Activated T-cell treated with anti-CD3 and anti-CD28 coated beads, Interleukin-2, amount 50 U/mL, for 24 hours (primary cell): ENCODE measurements around the gene EPHX1.

Experiments used
- DNase-seq: peaks from one replicate; pipeline ENCODE4 v3.0.0-alpha.2; 2020
- H3K27ac Mint-ChIP-seq: 2 replicates; pipeline ENCODE4 v1.8.0; 2020; ENCODE audit warnings: mild to moderate bottlenecking, mixed read lengths
- H3K27me3 Mint-ChIP-seq: 2 replicates; pipeline ENCODE4 v1.8.0; 2020; ENCODE audit warnings: mixed read lengths
- H3K36me3 Mint-ChIP-seq: 2 replicates; pipeline ENCODE4 v1.8.0; 2020; ENCODE audit warnings: low read depth, mixed read lengths
- H3K4me1 Mint-ChIP-seq: 2 replicates; pipeline ENCODE4 v1.8.0; 2020; ENCODE audit warnings: low read depth, mixed read lengths
- H3K4me3 Mint-ChIP-seq: 2 replicates; pipeline ENCODE4 v1.8.0; 2020; ENCODE audit warnings: mild to moderate bottlenecking, moderate library complexity, mixed read lengths
- H3K9me3 Mint-ChIP-seq: 2 replicates; pipeline ENCODE4 v1.8.0; 2020; ENCODE audit warnings: mixed read lengths

Gene EPHX1

GRCh38 chr1:225889743-225890142 is 79.8 kb downstream of the EPHX1 start:
- H3K27ac Mint-ChIP-seq = no peak overlapping the region
- no peaks in the 10 kb centered on the region for H3K27me3 Mint-ChIP-seq
- H3K36me3 Mint-ChIP-seq = no peaks in the 10 kb centered on the region
- DNase-seq = no peak
- no peak overlapping the region for H3K4me3 Mint-ChIP-seq
- no peaks in the 10 kb centered on the region for H3K9me3 Mint-ChIP-seq
- peaks cover 4% of the 10 kb centered on the region for H3K4me1 Mint-ChIP-seq

GRCh38 chr1:225890346-225891228 is 80.7 kb downstream of the EPHX1 start:
- no peaks in the 10 kb centered on the region for H3K27me3 Mint-ChIP-seq
- H3K27ac Mint-ChIP-seq = no peak overlapping the region
- H3K4me1 Mint-ChIP-seq = peaks cover 4% of the 10 kb centered on the region
- no peak for DNase-seq
- H3K36me3 Mint-ChIP-seq = no peaks in the 10 kb centered on the region
- no peak overlapping the region for H3K4me3 Mint-ChIP-seq
- H3K9me3 Mint-ChIP-seq = no peaks in the 10 kb centered on the region

DNA sequence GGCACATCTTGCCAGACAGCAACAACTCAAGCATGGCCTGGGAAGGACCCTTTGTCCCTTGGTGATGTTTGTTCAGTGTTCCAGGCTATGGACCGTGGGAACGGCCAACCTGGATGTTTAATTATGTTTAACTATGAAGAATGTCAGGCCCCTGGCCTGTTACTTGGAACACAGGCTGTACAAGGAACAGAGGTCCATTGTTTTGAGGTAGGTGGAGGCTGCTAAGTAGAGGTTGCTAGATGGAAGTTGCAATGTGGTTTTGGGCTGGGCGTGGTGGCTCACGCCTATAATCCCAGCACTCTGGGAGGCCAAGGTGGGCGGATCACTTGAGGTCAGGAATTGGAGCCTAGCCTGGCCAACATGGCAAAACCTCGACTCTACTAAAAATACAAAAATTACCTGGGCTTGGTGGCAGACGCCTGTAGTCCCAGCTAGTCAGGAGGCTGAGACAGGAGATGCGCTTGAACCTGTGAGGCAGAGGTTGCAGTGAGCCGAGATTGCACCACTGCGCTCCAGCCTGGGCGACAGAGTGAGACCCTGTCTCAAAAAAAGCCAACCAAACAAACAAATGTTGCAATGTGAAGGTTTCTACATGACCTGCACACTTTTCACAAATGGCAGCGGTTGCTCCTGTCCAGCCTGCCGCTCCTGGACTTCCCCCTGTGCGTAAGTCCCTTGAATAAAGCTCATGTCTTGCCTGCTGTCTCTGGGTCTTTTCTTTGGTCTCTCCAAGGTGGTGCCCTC is 81.5 kb downstream of the EPHX1 start:
- Mint-ChIP-seq H3K4me1 (peaks cover 12% of the 10 kb centered on the region), H3K27me3 (no peaks in the 10 kb centered on the region), H3K27ac (no peak overlapping the region), H3K9me3 (no peaks in the 10 kb centered on the region), H3K4me3 (no peak overlapping the region), H3K36me3 (no peaks in the 10 kb centered on the region)
- DNase-seq = no peak

GRCh38 chr1:225892307-225892706 is 82.4 kb downstream of the EPHX1 start:
- H3K27ac Mint-ChIP-seq = no peak overlapping the region
- H3K4me1 Mint-ChIP-seq = peaks cover 21% of the 10 kb centered on the region
- H3K36me3 Mint-ChIP-seq = no peaks in the 10 kb centered on the region
- H3K9me3 Mint-ChIP-seq = no peaks in the 10 kb centered on the region
- no peak overlapping the region for H3K4me3 Mint-ChIP-seq
- DNase-seq = no peak
- no peaks in the 10 kb centered on the region for H3K27me3 Mint-ChIP-seq
